ENCODE results near the gene MEIS2. TPM values are rescaled to one million over a fixed set of nuclear protein-coding genes. Genes with fewer than 3 reads are reported as not detected.
A peak's percentile ranks its signal among the peaks of the same experiment; 100 is the strongest.

Gene MEIS2
- total RNA-seq, 6 donors from 2014 or later = 13.7 to 53.4 (median 21.4) TPM

DNA sequence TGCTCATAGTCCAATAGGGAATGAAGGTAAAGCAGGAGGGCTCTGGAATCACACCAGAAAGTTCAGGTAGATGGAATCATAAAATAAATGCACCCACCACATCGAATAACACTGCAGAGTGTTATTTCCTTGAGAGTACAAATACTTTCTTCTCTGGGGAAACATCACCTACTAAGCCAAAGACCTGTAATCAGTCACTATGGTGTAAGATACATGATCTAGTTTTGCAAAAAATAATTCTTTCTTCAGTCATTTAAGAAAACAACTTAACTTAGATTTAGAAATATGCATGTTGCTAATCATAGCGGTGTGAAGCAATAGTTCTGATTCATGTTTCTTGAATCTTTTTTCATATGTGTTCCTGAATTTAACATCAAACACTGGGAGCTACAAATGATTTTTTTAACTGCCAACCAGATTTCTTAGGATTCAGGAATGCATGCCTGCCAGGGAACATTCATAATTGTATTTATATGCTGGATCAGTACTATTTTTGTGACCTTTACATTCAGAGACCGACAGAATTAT, 40.2 kb upstream of the MEIS2 start:
- ATAC-seq (ENCODE audit: low FRiP score in 2 of 2) (no peak), DNase-seq (no peak)
- H3K9me3 ChIP-seq = no peaks in the 10 kb centered on the region
- no peak for TF ChIP-seq EP300 (IDR thresholded peaks at IDR 0.05)
- no peak for TF ChIP-seq POLR2AphosphoS5 (IDR thresholded peaks at IDR 0.05)
- TF ChIP-seq POLR2A (IDR thresholded peaks at IDR 0.05) = no peak
- TF ChIP-seq, protein P1, sequence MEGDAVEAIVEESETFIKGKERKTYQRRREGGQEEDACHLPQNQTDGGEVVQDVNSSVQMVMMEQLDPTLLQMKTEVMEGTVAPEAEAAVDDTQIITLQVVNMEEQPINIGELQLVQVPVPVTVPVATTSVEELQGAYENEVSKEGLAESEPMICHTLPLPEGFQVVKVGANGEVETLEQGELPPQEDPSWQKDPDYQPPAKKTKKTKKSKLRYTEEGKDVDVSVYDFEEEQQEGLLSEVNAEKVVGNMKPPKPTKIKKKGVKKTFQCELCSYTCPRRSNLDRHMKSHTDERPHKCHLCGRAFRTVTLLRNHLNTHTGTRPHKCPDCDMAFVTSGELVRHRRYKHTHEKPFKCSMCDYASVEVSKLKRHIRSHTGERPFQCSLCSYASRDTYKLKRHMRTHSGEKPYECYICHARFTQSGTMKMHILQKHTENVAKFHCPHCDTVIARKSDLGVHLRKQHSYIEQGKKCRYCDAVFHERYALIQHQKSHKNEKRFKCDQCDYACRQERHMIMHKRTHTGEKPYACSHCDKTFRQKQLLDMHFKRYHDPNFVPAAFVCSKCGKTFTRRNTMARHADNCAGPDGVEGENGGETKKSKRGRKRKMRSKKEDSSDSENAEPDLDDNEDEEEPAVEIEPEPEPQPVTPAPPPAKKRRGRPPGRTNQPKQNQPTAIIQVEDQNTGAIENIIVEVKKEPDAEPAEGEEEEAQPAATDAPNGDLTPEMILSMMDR (IDR thresholded peaks at IDR 0.05) = no peak
- H3K4me1 ChIP-seq = no peaks in the 10 kb centered on the region
- H3K27ac ChIP-seq = no peak overlapping the region
- no peaks in the 10 kb centered on the region for H3K36me3 ChIP-seq
- WGBS, 2 donors = 81 to 87% methylated on average over 3 of the region's 3 CpGs
- H3K4me3 ChIP-seq = no peak overlapping the region
- H3K27me3 ChIP-seq = no peaks in the 10 kb centered on the region

DNA sequence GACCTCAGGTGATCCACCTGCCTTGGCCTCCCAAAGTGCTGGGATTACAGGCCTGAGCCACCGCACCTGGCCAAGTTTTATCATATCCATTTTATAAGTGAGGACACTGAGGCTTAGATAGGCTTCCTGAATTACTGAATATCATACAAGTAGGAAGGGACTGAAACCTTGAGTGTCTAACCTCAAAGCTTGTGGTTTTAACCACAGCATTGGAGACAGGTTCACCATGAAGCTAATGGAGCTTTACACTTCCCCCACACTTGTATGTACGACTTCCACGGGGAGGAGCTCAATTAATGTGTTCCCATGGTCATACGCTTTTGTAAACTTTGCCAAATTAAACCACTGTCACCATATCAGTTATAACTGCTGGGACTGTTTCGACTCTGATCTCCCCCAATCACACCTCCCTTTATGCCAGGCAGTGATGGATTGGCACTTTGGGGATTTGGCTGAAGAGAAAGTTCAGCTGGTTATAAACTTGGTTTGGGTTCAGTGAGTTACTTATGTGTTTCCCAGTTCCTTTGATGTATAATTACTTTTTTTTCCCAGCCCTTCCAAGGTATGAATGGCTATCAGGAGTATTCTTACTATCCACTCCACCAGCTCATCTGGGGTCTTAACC, 38.4 kb upstream of the MEIS2 start:
- no peak overlapping the region for H3K27ac ChIP-seq
- H3K27me3 ChIP-seq = no peaks in the 10 kb centered on the region
- WGBS, 2 donors = 62 to 71% methylated on average over 5 of the region's 5 CpGs
- no peak for DNase-seq
- ATAC-seq (ENCODE audit: low FRiP score in 2 of 2) = no peak
- no peak for TF ChIP-seq POLR2AphosphoS5 (IDR thresholded peaks at IDR 0.05)
- TF ChIP-seq, protein P1 (IDR thresholded peaks at IDR 0.05) = no peak
- no peak for TF ChIP-seq POLR2A (IDR thresholded peaks at IDR 0.05)
- no peak for TF ChIP-seq EP300 (IDR thresholded peaks at IDR 0.05)
- no peaks in the 10 kb centered on the region for H3K9me3 ChIP-seq
- no peaks in the 10 kb centered on the region for H3K36me3 ChIP-seq
- no peaks in the 10 kb centered on the region for H3K4me1 ChIP-seq
- no peak overlapping the region for H3K4me3 ChIP-seq

DNA sequence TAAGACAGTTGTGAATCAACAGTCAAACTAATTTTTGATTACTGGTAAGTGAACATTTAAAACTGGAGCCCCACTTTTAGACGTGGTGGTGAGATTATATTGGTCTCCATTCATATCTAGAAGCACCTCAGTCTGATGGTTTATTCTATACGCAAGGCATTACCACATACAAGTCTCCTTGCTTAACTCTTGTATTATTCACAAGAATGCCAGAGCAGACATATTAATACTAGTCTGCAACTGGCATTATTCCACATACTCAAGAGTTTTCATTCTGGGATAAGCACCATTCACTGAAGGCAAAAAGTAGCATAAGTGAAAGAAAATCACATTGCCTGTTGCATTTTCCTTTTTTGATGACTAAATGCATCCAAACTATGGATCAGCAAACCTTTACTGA, 36.9 kb upstream of the MEIS2 start:
- Histone ChIP-seq H3K9me3 (no peaks in the 10 kb centered on the region), H3K36me3 (no peaks in the 10 kb centered on the region), H3K4me1 (no peaks in the 10 kb centered on the region), H3K27me3 (no peaks in the 10 kb centered on the region), H3K27ac (no peak overlapping the region), H3K4me3 (no peak overlapping the region)
- TF ChIP-seq, protein P1 (IDR thresholded peaks at IDR 0.05) = no peak
- no peak for TF ChIP-seq POLR2A (IDR thresholded peaks at IDR 0.05)
- no peak for TF ChIP-seq POLR2AphosphoS5 (IDR thresholded peaks at IDR 0.05)
- no peak for TF ChIP-seq EP300 (IDR thresholded peaks at IDR 0.05)
- no peak for ATAC-seq (ENCODE audit: low FRiP score in 2 of 2)
- no peak for DNase-seq
- 61 to 74% methylated on average over 2 of the region's 2 CpGs for WGBS, 2 donors

DNA sequence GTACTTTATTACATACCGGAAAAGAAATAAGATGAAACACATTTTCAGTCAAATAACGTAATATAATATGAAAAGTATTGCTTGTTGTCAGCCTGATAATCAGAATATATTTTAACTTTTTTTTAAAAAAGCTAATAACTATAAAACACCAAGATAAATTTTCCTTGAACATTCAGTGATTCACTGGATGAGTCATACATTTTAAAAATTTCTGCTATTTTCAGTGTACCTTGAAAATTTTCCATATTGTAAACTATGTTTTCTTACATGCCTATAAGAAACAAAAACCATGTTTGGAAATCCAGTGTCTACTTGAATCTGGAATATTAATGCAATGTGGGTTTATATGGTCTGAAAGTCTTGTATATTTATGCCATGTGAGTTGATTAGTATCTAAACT, 36.3 kb upstream of the MEIS2 start:
- no peaks in the 10 kb centered on the region for H3K9me3 ChIP-seq
- H3K4me1 ChIP-seq = no peaks in the 10 kb centered on the region
- WGBS, 2 donors = 86 to 89% methylated on average over 2 of the region's 2 CpGs
- H3K36me3 ChIP-seq = no peaks in the 10 kb centered on the region
- no peak for DNase-seq
- no peak overlapping the region for H3K27ac ChIP-seq
- H3K27me3 ChIP-seq = no peaks in the 10 kb centered on the region
- no peak overlapping the region for H3K4me3 ChIP-seq
- ATAC-seq (ENCODE audit: low FRiP score in 2 of 2) = no peak
- TF ChIP-seq, protein P1 (IDR thresholded peaks at IDR 0.05) = no peak
- TF ChIP-seq EP300 (IDR thresholded peaks at IDR 0.05) = no peak
- TF ChIP-seq POLR2AphosphoS5 (IDR thresholded peaks at IDR 0.05) = no peak
- TF ChIP-seq POLR2A (IDR thresholded peaks at IDR 0.05) = no peak

DNA sequence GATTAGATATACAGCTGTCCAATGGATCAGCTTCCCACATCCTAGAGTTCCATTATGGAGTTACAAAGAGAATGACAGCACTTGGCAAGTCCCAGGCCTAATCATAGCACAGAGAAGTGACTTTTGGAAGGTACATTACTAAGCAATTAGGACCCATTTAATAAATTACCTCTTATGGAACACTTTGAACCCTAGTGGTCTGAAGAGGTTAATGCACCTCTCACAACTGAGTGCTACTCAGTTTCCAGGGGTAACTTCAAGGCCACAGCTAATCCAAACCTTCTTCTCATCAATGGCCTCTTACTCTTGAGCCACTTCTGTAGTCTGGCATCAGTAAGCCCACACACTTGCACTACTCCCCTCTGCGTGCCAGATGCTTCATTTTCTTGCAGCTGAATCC, 34.9 kb upstream of the MEIS2 start:
- Histone ChIP-seq H3K9me3 (no peaks in the 10 kb centered on the region), H3K36me3 (no peaks in the 10 kb centered on the region), H3K4me1 (no peaks in the 10 kb centered on the region), H3K27ac (no peak overlapping the region), H3K4me3 (no peak overlapping the region), H3K27me3 (no peaks in the 10 kb centered on the region)
- DNase-seq (no peak), ATAC-seq (ENCODE audit: low FRiP score in 2 of 2) (peak in 1 of 2 donors; percentile 73)
- WGBS, 2 donors = 57 to 83% methylated on average over 1 of the region's 1 CpG
- no peak for TF ChIP-seq POLR2A (IDR thresholded peaks at IDR 0.05)
- TF ChIP-seq, protein P1 (IDR thresholded peaks at IDR 0.05) = peak in 3 of 6 experiments; percentile 18 to 39 (median 25)
